ENCODE data around the gene NUP210L.

The NUP210L gene

DNA sequence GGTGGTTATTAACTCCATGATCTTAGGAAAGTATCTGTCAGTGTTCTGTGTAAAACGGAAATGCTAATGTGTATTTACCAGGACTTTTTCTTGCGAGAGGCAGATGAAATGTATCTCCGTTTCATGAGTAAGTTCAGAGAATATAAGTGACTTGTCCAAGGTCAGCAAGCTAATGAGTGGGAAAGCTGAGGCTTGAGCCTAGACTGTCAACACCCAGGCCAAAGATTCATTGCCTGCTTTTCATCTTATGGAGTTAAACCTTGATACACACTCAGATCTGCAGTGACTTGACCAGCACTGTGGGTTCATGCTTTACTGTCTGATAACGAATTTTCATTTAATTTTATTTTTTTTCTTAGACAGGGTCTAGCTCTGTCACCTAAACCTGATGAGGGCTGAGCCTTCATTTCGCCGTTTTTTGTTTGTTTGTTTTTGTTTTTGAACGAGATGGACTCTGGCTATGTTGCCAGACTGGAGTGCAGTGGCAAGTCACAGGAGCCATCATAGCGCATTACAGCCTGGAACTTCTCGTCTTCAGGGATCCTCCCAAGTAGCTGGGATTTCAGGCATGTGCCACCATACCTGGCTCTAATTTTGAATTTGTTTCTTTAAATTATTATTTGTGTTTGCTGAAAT lies 176.5 kb downstream of the NUP210L start:
- H3K4me3 ChIP-seq (ENCODE audit: low read depth in 1 of 2, low read length in 1 of 2), result peak overlapping the region; percentile 85 to 90
- peaks cover 20 to 21% of the 10 kb centered on the region in 2 experiments for H3K4me1 ChIP-seq (ENCODE audit: control insufficient read depth in 1 of 2, insufficient read depth in 1 of 2, low read depth in 1 of 2, low read length in 1 of 2)
- TF ChIP-seq, protein P1, sequence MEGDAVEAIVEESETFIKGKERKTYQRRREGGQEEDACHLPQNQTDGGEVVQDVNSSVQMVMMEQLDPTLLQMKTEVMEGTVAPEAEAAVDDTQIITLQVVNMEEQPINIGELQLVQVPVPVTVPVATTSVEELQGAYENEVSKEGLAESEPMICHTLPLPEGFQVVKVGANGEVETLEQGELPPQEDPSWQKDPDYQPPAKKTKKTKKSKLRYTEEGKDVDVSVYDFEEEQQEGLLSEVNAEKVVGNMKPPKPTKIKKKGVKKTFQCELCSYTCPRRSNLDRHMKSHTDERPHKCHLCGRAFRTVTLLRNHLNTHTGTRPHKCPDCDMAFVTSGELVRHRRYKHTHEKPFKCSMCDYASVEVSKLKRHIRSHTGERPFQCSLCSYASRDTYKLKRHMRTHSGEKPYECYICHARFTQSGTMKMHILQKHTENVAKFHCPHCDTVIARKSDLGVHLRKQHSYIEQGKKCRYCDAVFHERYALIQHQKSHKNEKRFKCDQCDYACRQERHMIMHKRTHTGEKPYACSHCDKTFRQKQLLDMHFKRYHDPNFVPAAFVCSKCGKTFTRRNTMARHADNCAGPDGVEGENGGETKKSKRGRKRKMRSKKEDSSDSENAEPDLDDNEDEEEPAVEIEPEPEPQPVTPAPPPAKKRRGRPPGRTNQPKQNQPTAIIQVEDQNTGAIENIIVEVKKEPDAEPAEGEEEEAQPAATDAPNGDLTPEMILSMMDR (IDR thresholded peaks at IDR 0.05), result no peak
- no peaks in the 10 kb centered on the region for H3K9me3 ChIP-seq
- peak overlapping the region; percentile 75 for H3K27ac ChIP-seq
- H3K27me3 ChIP-seq, result no peaks in the 10 kb centered on the region
- peaks cover 28% of the 10 kb centered on the region for H3K36me3 ChIP-seq

DNA sequence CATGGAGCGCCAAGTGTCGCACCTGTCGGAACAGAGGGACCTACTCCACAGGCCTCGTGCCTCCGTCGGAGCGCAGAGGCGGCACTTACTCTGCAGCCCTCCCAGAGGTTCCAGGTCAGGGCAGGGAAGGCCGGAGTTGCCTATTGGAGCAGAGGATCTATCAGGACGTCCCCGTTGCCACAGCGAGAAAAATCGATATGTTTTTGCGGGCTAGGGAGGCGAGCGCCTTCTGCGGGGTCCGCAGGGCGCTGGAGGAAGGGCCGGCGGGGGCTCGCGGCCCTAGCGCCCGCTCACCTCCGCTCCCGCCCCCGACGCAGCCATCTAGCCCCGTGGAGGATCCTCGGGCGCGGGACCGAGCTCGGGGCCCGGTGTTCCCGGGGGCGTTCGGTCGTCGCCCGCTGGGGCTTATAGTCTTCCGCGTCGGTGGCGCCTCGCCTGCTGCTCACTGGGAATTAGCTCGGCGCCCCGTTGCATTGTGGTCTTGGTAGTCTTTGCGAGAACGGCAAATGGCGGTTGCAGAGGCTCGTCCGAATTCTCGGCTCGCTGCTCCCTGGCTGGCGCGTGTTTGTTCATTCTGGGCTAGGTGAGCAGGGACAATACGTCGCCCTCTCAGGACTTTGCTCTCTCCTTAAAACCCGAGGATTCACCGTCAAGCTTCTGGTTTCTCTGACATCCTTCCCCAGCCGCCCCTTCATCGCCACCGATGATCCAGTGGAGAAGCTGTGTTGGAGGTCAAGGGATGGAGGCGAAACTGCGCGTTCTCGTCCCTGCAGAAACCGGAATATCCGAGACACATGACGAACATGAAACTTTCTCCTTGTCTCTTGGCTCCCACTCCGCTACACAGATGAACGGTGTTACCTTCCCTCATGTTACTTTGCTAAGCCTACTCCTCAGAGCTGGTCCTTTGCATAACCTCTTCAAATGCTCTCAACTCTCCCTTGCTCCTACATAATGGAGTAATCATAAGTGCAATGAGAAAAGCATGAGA lies 177.3 kb downstream of the NUP210L start, which contains the start of gene JTB:
Gene JTB, minus strand, starts transcription at position 425 of the 991 bp plus-strand sequence. Its CDS starts 422 bp downstream, at position 3.
- Histone ChIP-seq H3K9me3 (no peaks in the 10 kb centered on the region), H3K4me1 (ENCODE audit: control insufficient read depth in 1 of 2, insufficient read depth in 1 of 2, low read depth in 1 of 2, low read length in 1 of 2) (peaks cover 20 to 21% of the 10 kb centered on the region in 2 experiments), H3K27ac (peak within 1 kb of the TSS; percentile 75), H3K27me3 (no peaks in the 10 kb centered on the region), H3K4me3 (ENCODE audit: low read depth in 1 of 2, low read length in 1 of 2) (peak within 1 kb of the TSS; percentile 85 to 90), H3K36me3 (peaks cover 36% of the 10 kb centered on the region)
- TF ChIP-seq, protein P1 (IDR thresholded peaks at IDR 0.05), result peak; percentile 46

DNA sequence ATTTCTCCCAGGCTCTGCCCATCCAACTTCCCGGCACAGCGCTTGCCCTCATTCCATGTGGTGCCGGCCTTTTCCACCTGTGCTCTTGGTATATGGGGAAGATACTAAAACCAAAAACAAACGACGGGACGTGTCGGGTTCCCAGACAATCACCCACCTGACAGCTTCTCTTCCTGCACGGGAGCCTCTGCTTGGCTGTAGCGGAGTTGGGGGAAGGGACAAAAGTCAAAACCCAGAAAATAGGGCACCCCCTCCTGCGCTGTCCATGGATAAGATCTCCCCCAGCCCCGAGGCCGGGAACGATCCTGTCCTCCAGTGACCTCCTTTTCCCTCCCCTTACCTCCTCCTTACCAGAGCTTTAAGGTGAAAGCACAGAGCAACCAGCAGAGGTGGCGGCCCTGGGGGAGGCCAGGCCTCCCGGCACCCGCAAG lies 178.0 kb downstream of the NUP210L start:
- peaks cover 36% of the 10 kb centered on the region for H3K36me3 ChIP-seq
- no peaks in the 10 kb centered on the region for H3K9me3 ChIP-seq
- no peaks in the 10 kb centered on the region for H3K27me3 ChIP-seq
- peak overlapping the region; percentile 85 to 90 for H3K4me3 ChIP-seq (ENCODE audit: low read depth in 1 of 2, low read length in 1 of 2)
- peak overlapping the region; percentile 75 for H3K27ac ChIP-seq
- TF ChIP-seq, protein P1 (IDR thresholded peaks at IDR 0.05), result no peak
- peaks cover 20 to 26% of the 10 kb centered on the region in 2 experiments for H3K4me1 ChIP-seq (ENCODE audit: control insufficient read depth in 1 of 2, insufficient read depth in 1 of 2, low read depth in 1 of 2, low read length in 1 of 2)

DNA sequence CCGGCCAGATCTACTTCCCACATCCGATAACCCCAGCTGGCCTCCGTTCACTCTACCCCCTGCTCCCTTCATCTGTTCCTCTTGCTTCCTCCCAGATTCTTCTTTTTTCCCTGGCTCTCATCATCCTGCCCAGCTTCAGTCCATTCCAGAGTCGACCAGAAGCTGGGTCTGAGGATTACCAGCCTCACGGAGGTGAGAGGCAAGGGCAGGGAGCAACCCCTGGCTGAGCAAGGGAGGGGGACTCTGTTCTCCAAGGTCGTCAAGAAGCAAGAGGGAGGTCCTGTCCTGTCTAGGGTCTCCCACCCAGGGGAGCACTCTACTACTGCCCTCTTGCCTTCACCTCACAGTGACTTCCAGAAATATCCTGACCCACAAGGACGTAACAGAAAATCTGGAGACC lies 181.3 kb downstream of the NUP210L start:
- no peaks in the 10 kb centered on the region for H3K27me3 ChIP-seq
- H3K4me1 ChIP-seq (ENCODE audit: control insufficient read depth in 1 of 2, insufficient read depth in 1 of 2, low read depth in 1 of 2, low read length in 1 of 2), result peaks cover 22 to 27% of the 10 kb centered on the region in 2 experiments
- H3K27ac ChIP-seq, result peak overlapping the region; percentile 5
- no peak overlapping the region for H3K4me3 ChIP-seq (ENCODE audit: low read depth in 1 of 2, low read length in 1 of 2)
- no peaks in the 10 kb centered on the region for H3K9me3 ChIP-seq
- H3K36me3 ChIP-seq, result peaks cover 36% of the 10 kb centered on the region
- TF ChIP-seq, protein P1 (IDR thresholded peaks at IDR 0.05), result no peak

DNA sequence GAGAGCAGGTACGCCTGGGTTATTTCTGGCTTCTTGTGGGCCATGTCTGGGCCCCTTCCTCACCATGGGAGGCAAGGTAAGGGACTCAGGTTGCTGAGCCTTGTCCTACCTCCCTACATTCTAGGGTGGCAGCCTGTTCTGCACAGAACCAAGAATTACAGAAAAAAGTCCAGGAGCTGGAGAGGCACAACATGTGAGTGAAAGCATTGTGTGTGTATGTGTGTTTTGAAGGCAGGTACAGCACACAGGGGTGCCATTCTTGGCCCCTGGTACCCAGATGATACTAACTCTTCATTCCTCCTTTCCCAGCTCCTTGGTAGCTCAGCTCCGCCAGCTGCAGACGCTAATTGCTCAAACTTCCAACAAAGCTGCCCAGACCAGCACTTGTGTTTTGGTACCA lies 181.8 kb downstream of the NUP210L start:
- Histone ChIP-seq H3K4me1 (ENCODE audit: control insufficient read depth in 1 of 2, insufficient read depth in 1 of 2, low read depth in 1 of 2, low read length in 1 of 2) (peaks cover 24 to 28% of the 10 kb centered on the region in 2 experiments), H3K27me3 (no peaks in the 10 kb centered on the region), H3K27ac (peak overlapping the region; percentile 5), H3K4me3 (ENCODE audit: low read depth in 1 of 2, low read length in 1 of 2) (no peak overlapping the region), H3K36me3 (peaks cover 36% of the 10 kb centered on the region), H3K9me3 (no peaks in the 10 kb centered on the region)
- TF ChIP-seq, protein P1 (IDR thresholded peaks at IDR 0.05), result no peak

Data from neutrophil (primary cell).